GM12878 (cell line): Measurements from ENCODE around the gene BAIAP2L1. TPM values are rescaled to one million over a fixed set of nuclear protein-coding genes. Genes with fewer than 3 reads are reported as not detected.

ENCODE experiments used
- ATAC-seq: fragments of 200-7000 bp; cut with Tn5 transposase; 3 replicates; pipeline ENCODE4 v1.9.1; 2020; ENCODE audit warnings: mild to moderate bottlenecking, moderate library complexity
- BruUV-seq: library from RNA; stranded (reverse); fragments of 400-500 nt; replicated peaks from 2 replicates; lab custom pipeline; 2021; lab: Mats Ljungman, UMichigan
- CTCF ChIA-PET: fragments of 300-600 bp; sonication (Branson Sonifier 250); formaldehyde crosslinking; extraction: SDS; loops from one replicate; lab custom pipeline; 2021; ENCODE audit warnings: inconsistent platforms; lab: Yijun Ruan, JAX
- POLR2A ChIA-PET: fragments of 350-600 bp; formaldehyde crosslinking; extraction: SDS; loops from one replicate; lab custom pipeline; 2021; ENCODE audit warnings: inconsistent platforms; lab: Charles Lee
- RAD21 ChIA-PET: fragments of 300-600 bp; sonication (Branson Sonifier 250); formaldehyde crosslinking; loops from one replicate; lab custom pipeline; 2023; ENCODE audit warnings: antibody characterized with exemption; ENCODE audit not compliant: unreplicated experiment; lab: Charles Lee
- SMC1A ChIA-PET: fragments of 300-600 bp; sonication (Branson Sonifier 250); formaldehyde crosslinking; loops from one replicate; lab custom pipeline; 2023; ENCODE audit not compliant: unreplicated experiment, uncharacterized antibody; lab: Charles Lee
- DNase-seq: peaks from one replicate; pipeline ENCODE4 v3.0.0-alpha.2; 2011; ENCODE audit warnings: low read depth, low spot score
- FAIRE-seq: peaks from 3 replicates; lab custom pipeline; 2011; peaks lifted over from hg19 to GRCh38; lab: Jason Lieb, UNC
- H2AFZ ChIP-seq: 2 replicates; pipeline ENCODE4 v1.6.0; 2011; ENCODE audit warnings: low read depth, low read length, control low read depth; ENCODE audit not compliant: control insufficient read depth
- H3K27ac ChIP-seq: 2 replicates; pipeline ENCODE4 v1.5.1; 2011; ENCODE audit warnings: control low read depth; ENCODE audit not compliant: control insufficient read depth, insufficient read depth
- H3K27me3 ChIP-seq, 2 experiments: replicated peaks in 1 of 2; 2 replicates each; pipeline versions ENCODE4 v1.6.0 to v1.6.1; 2011; ENCODE audit warnings: low read length in 1 of 2; ENCODE audit not compliant: control insufficient read depth in 2 of 2, insufficient read depth in 2 of 2
- H3K36me3 ChIP-seq, 2 experiments: 2 replicates each; pipeline ENCODE4 v1.5.1; 2011; ENCODE audit warnings: low read length in 1 of 2; ENCODE audit not compliant: control insufficient read depth in 2 of 2, insufficient read depth in 2 of 2
- H3K4me1 ChIP-seq: 2 replicates; pipeline ENCODE4 v1.6.1; 2011; ENCODE audit warnings: mild to moderate bottlenecking, low read length, moderate library complexity, mixed read lengths; ENCODE audit not compliant: control insufficient read depth, insufficient read depth
- H3K4me2 ChIP-seq: 2 replicates; pipeline ENCODE4 v1.6.0; 2011; ENCODE audit warnings: control low read depth; ENCODE audit not compliant: control insufficient read depth, insufficient read depth
- H3K4me3 ChIP-seq: fragments of 200-600 bp; sonication (generic); 2 replicates; pipeline ENCODE4 v1.5.1; 2016
- H3K79me2 ChIP-seq: 2 replicates; pipeline ENCODE4 v1.6.0; 2011; ENCODE audit warnings: low read length; ENCODE audit not compliant: control insufficient read depth, insufficient read depth
- H3K9ac ChIP-seq: 2 replicates; pipeline ENCODE4 v1.8.0; 2011; ENCODE audit warnings: low read length, control low read depth, mixed read lengths; ENCODE audit not compliant: control insufficient read depth, insufficient read depth
- H3K9me3 ChIP-seq: replicated peaks from 3 replicates; pipeline ENCODE4 v1.5.1; 2011; ENCODE audit warnings: mild to moderate bottlenecking, low read length; ENCODE audit not compliant: control insufficient read depth, insufficient read depth
- H4K20me1 ChIP-seq: 2 replicates; pipeline ENCODE4 v1.6.0; 2011; ENCODE audit not compliant: control insufficient read depth, insufficient read depth
- BCL3 ChIP-seq: IDR thresholded peaks from 2 replicates; pipeline ENCODE4 v1.6.1; 2011; ENCODE audit warnings: borderline replicate concordance, low read depth, mild to moderate bottlenecking, moderate library complexity, low read length; ENCODE audit not compliant: insufficient read depth, poor library complexity, severe bottlenecking
- CREB1 ChIP-seq: IDR thresholded peaks from 2 replicates; pipeline ENCODE4 v1.6.1; 2012; ENCODE audit warnings: low read depth, mild to moderate bottlenecking, inconsistent platforms
- CREM ChIP-seq: IDR thresholded peaks from 2 replicates; pipeline ENCODE4 v1.6.1; 2014; ENCODE audit warnings: antibody characterized with exemption, low read depth
- DPF2 ChIP-seq: fragments of 450-650 bp; IDR thresholded peaks from 2 replicates; pipeline ENCODE4 v1.6.1; 2017; ENCODE audit warnings: mild to moderate bottlenecking
- E2F4 ChIP-seq: IDR thresholded peaks from 2 replicates; pipeline ENCODE4 v1.6.1; 2012; ENCODE audit warnings: low read depth, low read length, improper control_type of control experiment
- E4F1 ChIP-seq: fragments of 450-650 bp; IDR thresholded peaks from 2 replicates; pipeline ENCODE4 v1.6.1; 2018; ENCODE audit warnings: borderline replicate concordance, mild to moderate bottlenecking; ENCODE audit not compliant: partially characterized antibody
- EGR1 ChIP-seq, 2 experiments: IDR thresholded peaks; 1 replicate in 1 of 2; 2 replicates in 1 of 2; pipeline ENCODE4 v1.6.1; 2011 to 2012; ENCODE audit warnings: low read depth in 2 of 2, low read length in 2 of 2, borderline replicate concordance in 1 of 2, mild to moderate bottlenecking in 1 of 2, moderate library complexity in 1 of 2
- NFXL1 ChIP-seq: fragments of 450-650 bp; IDR thresholded peaks from 2 replicates; pipeline ENCODE4 v1.6.1; 2017; ENCODE audit warnings: antibody characterized with exemption, mild to moderate bottlenecking, borderline replicate concordance
- NFYB ChIP-seq: IDR thresholded peaks from 2 replicates; pipeline ENCODE4 v1.6.1; 2011; ENCODE audit warnings: low read depth, mild to moderate bottlenecking, low read length, improper control_type of control experiment, moderate library complexity; ENCODE audit not compliant: insufficient read depth
- NRF1 ChIP-seq: conservative IDR thresholded peaks from 2 replicates; pipeline ENCODE4 v1.6.1; 2011; ENCODE audit warnings: mild to moderate bottlenecking, low read depth, low read length, improper control_type of control experiment
- POLR2A ChIP-seq: IDR thresholded peaks from 2 replicates; pipeline ENCODE4 v1.6.1; 2011; ENCODE audit warnings: low read depth, mild to moderate bottlenecking, low read length
- RAD51 ChIP-seq: fragments of 450-650 bp; IDR thresholded peaks from 2 replicates; pipeline ENCODE4 v1.6.1; 2016; ENCODE audit warnings: moderate library complexity, mild to moderate bottlenecking, inconsistent platforms
- SREBF2 ChIP-seq: IDR thresholded peaks from 2 replicates; pipeline ENCODE4 v1.6.1; 2012; ENCODE audit warnings: mild to moderate bottlenecking, low read length
- STAT1 ChIP-seq: fragments of 450-650 bp; conservative IDR thresholded peaks from 2 replicates; pipeline ENCODE4 v1.6.1; 2014; ENCODE audit warnings: antibody characterized with exemption, mild to moderate bottlenecking
- ZNF384 ChIP-seq: IDR thresholded peaks from 2 replicates; pipeline ENCODE4 v1.6.1; 2012; ENCODE audit warnings: low read depth, mild to moderate bottlenecking, low read length, improper control_type of control experiment, borderline replicate concordance
- WGBS: methylation state at CpG from one replicate; pipeline ENCODE4 v1.1.6; 2016; ENCODE audit warnings: low lambda C conversion rate; ENCODE audit not compliant: insufficient replicate concordance, insufficient coverage; ENCODE audit errors: missing lambda C conversion rate; 5-methylcytosine and 5-hydroxymethylcytosine counted together
- in situ Hi-C: fragments of 300-500 bp; cut with MboI; formaldehyde crosslinking; loops from 9 replicates; pipeline ENCODE4 v1.14.3; 2018; ENCODE audit warnings: mixed read lengths
- intact Hi-C: fragments of 100-400 bp; cut with micrococcal nuclease; formaldehyde crosslinking; loops from one replicate; pipeline ENCODE4 v1.14.2; 2022; ENCODE audit not compliant: unreplicated experiment
- polyA plus RNA-seq, 11 experiments: library from polyadenylated mRNA; depleted of rRNA in 4 of 11; unstranded in 6 of 11; stranded (reverse) in 5 of 11; fragments of >200 nt; fragmentation: Nextera tagmentation in 4 of 11; fragmentation: Illumina TruSeq in 1 of 11; extraction: Ambion mirVana in 4 of 11; extraction: Trizol in 1 of 11; gene quantifications; 1 replicate in 1 of 11; 2 replicates in 10 of 11; pipeline versions ENCODE4 v1.2.1 to v1.2.3, GENCODE V29; 2011 to 2016; ENCODE audit warnings: inconsistent platforms in 2 of 11, missing spikeins in 2 of 11, low read depth in 1 of 11
- total RNA-seq, 4 experiments: library from RNA; depleted of rRNA in 3 of 4; stranded (reverse); fragments of >200 nt in 3 of 4; fragmentation: Illumina TruSeq in 1 of 4; extraction: Trizol in 1 of 4; gene quantifications; 2 replicates each; pipeline versions ENCODE4 v1.2.1 to v1.2.3, GENCODE V29; 2013 to 2021

Gene BAIAP2L1
- total and polyA plus RNA-seq, 10 of the 15 experiments (the other 5 are each of a cell fraction or from before 2014, with no cell fraction given) = 8.9 to 60.2 (median 35.7) TPM

- Histone ChIP-seq H3K27me3 (no peaks in the 10 kb centered on the region), H2AFZ (no peak overlapping the region), H3K36me3 (no peaks in the 10 kb centered on the region), H3K27ac (no peak overlapping the region), H3K9ac (no peak overlapping the region), H3K79me2 (peaks cover 8% of the 10 kb centered on the region), H3K4me2 (no peak overlapping the region), H3K4me1 (peaks cover 7% of the 10 kb centered on the region), H3K9me3 (no peaks in the 10 kb centered on the region), H4K20me1 (no peaks in the 10 kb centered on the region), H3K4me3 (no peak overlapping the region)
- BruUV-seq = no TSS peak
- TF ChIP-seq ZNF384 = no peak
- TF ChIP-seq E4F1 = no peak
- TF ChIP-seq CREM = no peak
- no peak for TF ChIP-seq E2F4
- TF ChIP-seq DPF2 = no peak
- no peak for TF ChIP-seq BCL3
- TF ChIP-seq NRF1 = no peak
- TF ChIP-seq POLR2A = no peak
- TF ChIP-seq NFXL1 = no peak
- TF ChIP-seq NFYB = no peak
- TF ChIP-seq SREBF2 = no peak
- TF ChIP-seq CREB1 = no peak
- TF ChIP-seq EGR1 (IDR thresholded peaks at IDR 0.05; ENCODE audit: borderline replicate concordance in 1 of 2, low read depth in 2 of 2, low read length in 2 of 2) = no peak
- TF ChIP-seq RAD51 = no peak
- no peak for TF ChIP-seq STAT1
- intact Hi-C loops (no loop called here), in situ Hi-C loops (no loop called here)
- ATAC-seq = no peak
- FAIRE-seq = no peak
- ChIA-PET CTCF (no interaction called here), SMC1A (no interaction called here), RAD21 (no interaction called here), POLR2A (interaction anchor here (0.6 kb wide), 1 partner anchor 130 kb away, joined by 6 read pairs; no protein-coding TSS in a partner anchor)
- no peak for DNase-seq
- whole genome bisulfite sequencing = 89% methylated on average over 12 of the region's 12 CpGs
Observed at GRCh38 chr7:98248156-98248555, 152.7 kb downstream of the BAIAP2L1 start.
